Testis (tissue), 2 donors: ENCODE results near the gene POLR3GL.

Experiments
- POLR2A ChIP-seq: fragments of 450-650 bp; IDR thresholded peaks from one replicate; pipeline ENCODE4 v1.6.1; 2017; ENCODE audit warnings: antibody characterized with exemption, mild to moderate bottlenecking, moderate library complexity
- TF ChIP-seq, protein P1 (sequence below), 3 experiments: fragments of 450-650 bp in 2 of 3; fragments of 200-600 bp in 1 of 3; sonication (generic) in 1 of 3; IDR thresholded peaks; one replicate each; pipeline ENCODE4 v1.5.1; 2016 to 2019; ENCODE audit warnings: antibody characterized with exemption in 3 of 3, mild to moderate bottlenecking in 2 of 3, moderate library complexity in 1 of 3

- TF ChIP-seq, protein P1, sequence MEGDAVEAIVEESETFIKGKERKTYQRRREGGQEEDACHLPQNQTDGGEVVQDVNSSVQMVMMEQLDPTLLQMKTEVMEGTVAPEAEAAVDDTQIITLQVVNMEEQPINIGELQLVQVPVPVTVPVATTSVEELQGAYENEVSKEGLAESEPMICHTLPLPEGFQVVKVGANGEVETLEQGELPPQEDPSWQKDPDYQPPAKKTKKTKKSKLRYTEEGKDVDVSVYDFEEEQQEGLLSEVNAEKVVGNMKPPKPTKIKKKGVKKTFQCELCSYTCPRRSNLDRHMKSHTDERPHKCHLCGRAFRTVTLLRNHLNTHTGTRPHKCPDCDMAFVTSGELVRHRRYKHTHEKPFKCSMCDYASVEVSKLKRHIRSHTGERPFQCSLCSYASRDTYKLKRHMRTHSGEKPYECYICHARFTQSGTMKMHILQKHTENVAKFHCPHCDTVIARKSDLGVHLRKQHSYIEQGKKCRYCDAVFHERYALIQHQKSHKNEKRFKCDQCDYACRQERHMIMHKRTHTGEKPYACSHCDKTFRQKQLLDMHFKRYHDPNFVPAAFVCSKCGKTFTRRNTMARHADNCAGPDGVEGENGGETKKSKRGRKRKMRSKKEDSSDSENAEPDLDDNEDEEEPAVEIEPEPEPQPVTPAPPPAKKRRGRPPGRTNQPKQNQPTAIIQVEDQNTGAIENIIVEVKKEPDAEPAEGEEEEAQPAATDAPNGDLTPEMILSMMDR (IDR thresholded peaks at IDR 0.05): no peak
- TF ChIP-seq POLR2A: no peak
Observed at GRCh38 chr1:145942405-145942804, 22.1 kb upstream of the POLR3GL start.
